ENCODE measurements around the gene PRAC1. TPM values are rescaled to one million over a fixed set of nuclear protein-coding genes. Genes with fewer than 3 reads are reported as not detected.

Gene PRAC1
- total RNA-seq, 1 experiment from 2014 or later: not detected

GRCh38 chr17:48690655-48691054, 31.7 kb downstream of the PRAC1 start:
- Histone ChIP-seq H2BK5ac (ENCODE audit: insufficient read length, low read length) (no peak overlapping the region), H4K5ac (ENCODE audit: insufficient read length, low read depth, low read length) (no peak overlapping the region), H3K23me2 (ENCODE audit: insufficient read length, low read depth, low read length, poor library complexity, severe bottlenecking) (no peaks in the 10 kb centered on the region), H3K23ac (ENCODE audit: insufficient read length, low read depth, low read length) (no peak overlapping the region), H3T11ph (ENCODE audit: low read length) (no peak overlapping the region), H3K27me3 (ENCODE audit: insufficient read depth, low read length) (no peaks in the 10 kb centered on the region), H3K79me2 (ENCODE audit: insufficient read depth, low read length) (no peaks in the 10 kb centered on the region), H3K27ac (ENCODE audit: insufficient read length, low read depth, low read length) (no peak overlapping the region), H3K56ac (ENCODE audit: insufficient read length, low read depth, low read length) (no peak overlapping the region), H2AFZ (ENCODE audit: low read length) (no peak overlapping the region), H3K79me1 (ENCODE audit: insufficient read depth, low read depth, low read length, poor library complexity, severe bottlenecking) (no peaks in the 10 kb centered on the region), H2AK5ac (ENCODE audit: insufficient read length, low read length) (no peak overlapping the region), H4K8ac (replicated peaks; ENCODE audit: insufficient read length, low read depth, low read length) (no peak overlapping the region), H3K14ac (ENCODE audit: insufficient read depth, low read length) (no peak overlapping the region), H3K4ac (ENCODE audit: low read depth, low read length) (no peak overlapping the region), H2BK12ac (ENCODE audit: insufficient read length, low read depth, low read length) (no peak overlapping the region), H2BK15ac (ENCODE audit: low read depth, low read length) (no peak overlapping the region), H2BK20ac (ENCODE audit: low read depth, low read length, poor library complexity, severe bottlenecking) (no peak overlapping the region), H4K91ac (ENCODE audit: insufficient read length, low read depth, low read length) (no peak overlapping the region), H2BK120ac (ENCODE audit: low read depth, low read length, poor library complexity, severe bottlenecking) (no peak overlapping the region), H3K4me1 (ENCODE audit: insufficient read depth, low read length) (no peaks in the 10 kb centered on the region), H4K20me1 (ENCODE audit: control insufficient read depth, insufficient read depth, insufficient read length) (no peaks in the 10 kb centered on the region), H3K9me3 (ENCODE audit: control insufficient read depth, low read depth, low read length) (no peaks in the 10 kb centered on the region), H3K4me2 (ENCODE audit: insufficient read depth, insufficient read length, low read length) (no peak overlapping the region), H3K9ac (ENCODE audit: extremely low read depth, insufficient read length, low read length) (no peak overlapping the region), H3K18ac (ENCODE audit: insufficient read length, low read depth, low read length) (no peak overlapping the region)
- H3K27me3 Mint-ChIP-seq (ENCODE audit: low read depth): peaks cover 52% of the 10 kb centered on the region
- no peak overlapping the region for H3K27ac Mint-ChIP-seq
- no peak for TF ChIP-seq CTCF (conservative IDR thresholded peaks at IDR 0.05)
- H3K4me1 Mint-ChIP-seq: no peaks in the 10 kb centered on the region
- no CpG with 5 or more reads among the region's 5 CpGs for WGBS (ENCODE audit: extremely low coverage, insufficient read length, low lambda C conversion rate)
- H3K4me3 Mint-ChIP-seq: no peak overlapping the region
- no peaks in the 10 kb centered on the region for H3K36me3 Mint-ChIP-seq (ENCODE audit: insufficient read depth in 1 of 3, low read depth in 3 of 3)
- H3K9me3 Mint-ChIP-seq: peaks cover 4 to 7% of the 10 kb centered on the region in 2 experiments; a peak in 4 of 5 replicates
- no peak for DNase-seq

Measured in H9 (cell line).